Pons (tissue), 1 donor: ENCODE measurements around the gene CD300LG.
"Not testable (repeated sequence)": the region's sequence is repeated elsewhere in the genome, so short reads cannot be mapped to it uniquely, and the experiment has no call there.

Experiments
- DNase-seq: peaks from one replicate; pipeline ENCODE4 v3.0.0-alpha.2; 2016; ENCODE audit warnings: low spot score

CD300LG gene

DNA sequence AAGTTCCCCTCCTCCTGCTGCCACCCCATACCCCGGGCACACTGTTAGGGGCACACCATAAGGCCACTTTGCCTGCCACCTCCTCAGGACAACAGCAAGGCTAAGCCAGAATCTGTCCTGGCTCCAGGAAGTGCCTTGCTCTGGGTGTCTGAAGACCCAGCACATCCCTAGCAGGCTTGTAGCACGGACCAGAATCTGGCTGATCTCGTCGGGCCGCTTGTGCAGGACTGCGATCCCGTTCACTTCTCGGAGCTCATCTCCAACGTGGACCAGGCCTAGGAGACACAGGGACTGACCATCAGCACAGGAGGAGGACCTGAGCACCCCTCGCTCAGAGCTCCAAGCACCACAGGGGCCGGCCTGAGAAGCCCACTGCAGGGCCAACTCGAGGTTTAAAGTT lies 21.4 kb upstream of the CD300LG start:
- DNase-seq, result no peak

DNA sequence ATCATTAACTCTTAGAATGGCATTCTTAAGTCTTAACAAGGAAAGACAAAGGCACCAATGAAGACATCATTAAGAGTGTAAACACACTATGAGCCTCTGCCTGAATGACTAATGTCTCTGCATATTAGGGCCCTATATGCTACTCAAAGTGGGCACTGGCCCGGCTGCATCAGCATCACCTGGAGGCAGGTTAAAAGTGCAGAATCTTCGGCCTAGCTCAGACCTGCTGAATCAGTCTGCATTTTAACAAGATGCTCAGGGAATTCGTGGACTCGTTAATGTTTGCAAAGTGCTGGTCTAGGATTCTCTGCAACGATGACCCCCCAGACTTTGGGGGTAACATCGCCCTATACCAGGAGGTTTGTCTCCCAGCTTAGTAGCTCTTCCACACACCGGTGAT lies 20.8 kb upstream of the CD300LG start:
- DNase-seq, result no peak

DNA sequence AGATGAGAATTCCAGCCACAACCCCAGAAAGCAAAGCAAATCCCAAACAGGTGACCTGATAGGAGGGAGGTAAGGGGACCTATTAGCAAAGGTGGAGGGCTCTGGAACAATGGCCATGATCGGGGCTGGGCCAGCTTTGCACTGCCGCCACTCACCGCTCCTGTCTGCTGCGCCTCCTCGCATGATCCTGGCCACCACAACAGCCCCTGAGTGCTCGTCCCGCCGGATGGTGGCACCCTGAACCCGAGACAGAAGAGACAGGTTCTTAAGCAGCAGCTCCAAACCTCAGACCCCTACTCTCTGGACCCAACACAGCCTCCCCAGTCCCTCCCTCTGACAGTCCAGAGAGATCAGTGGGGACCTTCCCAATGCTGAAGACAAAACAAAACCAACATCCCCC lies 19.4 kb upstream of the CD300LG start:
- DNase-seq, result no peak

DNA sequence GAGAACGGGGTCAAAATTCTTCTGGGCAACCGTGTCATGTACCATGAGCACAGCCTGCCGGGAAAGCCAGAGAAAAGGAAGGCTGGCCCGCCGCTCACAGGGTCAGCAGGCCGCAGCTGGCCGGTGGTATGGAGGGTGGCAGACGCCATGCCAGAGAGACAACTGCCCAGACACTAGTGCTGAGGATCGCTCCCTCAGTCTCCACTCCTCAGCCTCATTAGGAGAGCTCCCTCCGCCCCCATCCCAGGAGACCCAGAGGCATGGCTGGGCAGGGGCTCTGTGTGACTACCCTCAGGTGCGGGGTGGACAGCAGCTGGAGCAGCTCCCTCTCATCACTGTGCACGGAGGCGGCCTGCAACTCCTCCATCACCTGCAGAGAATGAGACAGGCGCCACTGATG lies 17.2 kb upstream of the CD300LG start:
- DNase-seq, result no peak

DNA sequence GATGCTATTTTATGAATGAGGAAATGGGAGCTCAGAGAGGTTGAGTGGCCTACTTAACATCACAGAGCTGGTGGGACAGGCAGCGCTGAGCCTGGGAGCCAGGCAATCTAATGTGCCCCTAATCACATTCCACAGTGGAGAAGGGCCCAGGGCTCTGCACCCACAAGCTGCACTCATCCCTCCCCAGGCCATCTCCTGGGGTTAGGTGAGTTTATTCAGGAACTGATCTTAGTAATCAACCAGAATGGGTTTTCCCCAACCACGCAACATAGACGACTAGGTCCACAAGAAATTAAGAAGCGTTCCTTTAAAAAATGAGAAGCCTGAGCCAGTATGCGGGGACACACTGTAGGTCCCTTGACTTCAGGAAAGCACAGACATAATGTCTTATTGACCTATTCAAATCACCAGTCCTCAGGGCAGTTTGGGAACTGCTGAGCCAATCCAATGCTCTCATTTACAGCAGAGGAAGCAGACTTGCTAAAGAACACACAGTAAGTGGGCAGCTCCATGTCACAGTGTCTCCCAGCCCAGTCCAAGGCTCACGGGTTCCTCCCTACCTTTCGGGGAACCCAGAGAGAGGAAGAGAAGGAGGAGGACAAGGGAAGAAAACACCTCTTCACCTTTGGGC lies 16.4 kb upstream of the CD300LG start:
- no peak for DNase-seq

DNA sequence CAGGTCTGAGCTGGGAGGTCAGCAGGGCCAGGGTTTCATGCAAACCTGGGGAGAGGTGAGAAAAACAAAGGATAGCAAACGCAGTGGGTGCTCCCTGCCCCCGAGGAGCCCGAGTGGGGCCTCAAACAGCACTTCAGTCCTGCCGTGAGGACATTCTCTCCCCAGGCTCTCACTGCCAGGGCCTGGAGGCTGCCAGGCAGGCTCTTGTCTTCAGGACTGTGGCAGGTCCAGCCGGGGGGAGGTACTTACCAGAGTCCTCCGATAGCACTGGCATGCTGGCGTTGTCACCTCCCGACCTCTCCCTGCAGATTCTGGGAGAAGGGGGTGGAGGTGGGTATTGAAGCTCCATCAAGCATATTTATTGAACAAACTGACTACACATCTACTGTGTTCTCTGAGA lies 15.3 kb upstream of the CD300LG start:
- DNase-seq, result no peak

DNA sequence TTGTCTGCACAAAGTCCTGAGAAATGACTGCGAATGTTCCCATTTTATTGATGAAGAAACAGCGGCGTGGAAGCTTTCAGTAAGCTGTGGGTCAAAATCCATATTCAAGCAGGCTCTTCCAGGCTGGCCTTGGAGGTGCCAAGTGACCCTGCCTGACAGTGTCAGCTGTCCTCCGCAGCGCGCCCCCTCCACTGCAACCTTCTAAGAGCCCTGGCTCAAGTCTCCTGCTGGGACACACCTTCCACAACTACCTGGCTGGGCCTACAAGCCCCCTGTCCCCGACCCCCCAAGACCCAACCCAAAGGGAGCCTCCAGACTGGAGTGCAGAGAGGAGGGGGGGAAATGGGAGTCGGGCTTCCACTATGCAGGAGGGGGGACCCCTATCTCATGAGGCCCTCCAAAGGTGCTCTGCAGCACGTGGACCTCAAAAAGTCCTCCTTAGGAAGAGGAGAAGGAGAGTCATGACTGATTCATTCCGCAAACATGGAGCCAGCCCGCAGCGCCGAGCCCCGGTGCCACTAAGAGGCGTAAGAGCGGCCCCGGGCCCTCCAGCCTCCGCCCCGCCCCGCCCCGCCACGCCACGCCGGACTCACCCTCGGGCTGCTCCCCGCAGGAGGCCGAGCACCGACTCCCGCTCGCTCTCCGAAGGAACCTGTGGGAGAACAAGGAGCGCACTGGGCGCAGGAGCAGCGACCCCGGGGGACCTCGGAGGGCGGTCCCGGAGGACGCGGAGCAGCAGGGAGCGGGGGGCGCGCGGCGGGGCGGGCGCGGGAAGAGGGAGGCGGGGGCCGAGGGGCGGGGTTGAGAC lies 14.6 kb upstream of the CD300LG start:
- DNase-seq, result no peak

DNA sequence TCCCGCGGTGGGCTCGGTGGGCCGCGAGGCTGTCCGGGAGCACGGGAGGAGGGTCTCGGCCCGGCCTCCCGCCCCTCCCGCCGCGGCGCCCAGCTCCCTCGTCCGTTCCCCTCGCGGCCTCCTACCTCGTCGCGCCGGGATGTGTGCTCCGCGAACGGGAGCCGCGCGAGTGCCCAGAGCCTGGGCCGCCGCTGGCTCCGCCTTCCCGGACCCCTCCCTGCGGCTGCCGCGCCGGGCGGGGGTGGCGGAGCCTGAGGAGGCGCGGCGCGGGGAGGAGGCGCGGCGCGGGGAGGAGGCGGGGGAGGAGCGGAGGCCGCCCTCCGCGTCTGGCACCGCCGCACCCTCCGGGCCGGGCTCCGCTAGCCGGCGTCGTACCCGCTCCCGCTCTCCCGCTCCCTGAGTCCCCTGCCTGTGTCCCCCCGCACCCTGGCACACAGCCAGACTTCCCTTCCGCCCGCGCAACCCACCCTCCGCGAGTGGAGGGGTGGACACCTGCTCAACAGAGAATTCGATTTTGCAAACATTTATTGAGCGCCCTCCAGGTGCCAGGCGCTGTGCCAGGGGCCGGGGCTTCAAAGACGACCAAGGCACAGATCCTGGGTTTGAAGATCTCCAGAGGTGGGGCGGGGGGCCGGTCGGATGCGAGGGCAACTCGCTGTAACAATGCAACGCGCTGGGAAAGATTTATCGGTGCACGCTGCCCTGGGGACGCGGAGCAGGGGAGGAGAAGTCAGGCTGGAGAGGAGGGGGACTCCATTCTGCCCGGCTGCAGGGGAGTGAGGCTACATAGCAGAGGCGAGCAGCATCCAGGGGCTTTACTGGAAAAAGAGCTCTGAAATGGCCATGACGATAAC lies 13.8 kb upstream of the CD300LG start, which contains the start of gene MPP3:
MPP3 (minus strand) TSS at position 171 of the 854 bp plus-strand sequence. CDS start 1,240 bp downstream, outside the sequence.
- peak; percentile 39 for DNase-seq

DNA sequence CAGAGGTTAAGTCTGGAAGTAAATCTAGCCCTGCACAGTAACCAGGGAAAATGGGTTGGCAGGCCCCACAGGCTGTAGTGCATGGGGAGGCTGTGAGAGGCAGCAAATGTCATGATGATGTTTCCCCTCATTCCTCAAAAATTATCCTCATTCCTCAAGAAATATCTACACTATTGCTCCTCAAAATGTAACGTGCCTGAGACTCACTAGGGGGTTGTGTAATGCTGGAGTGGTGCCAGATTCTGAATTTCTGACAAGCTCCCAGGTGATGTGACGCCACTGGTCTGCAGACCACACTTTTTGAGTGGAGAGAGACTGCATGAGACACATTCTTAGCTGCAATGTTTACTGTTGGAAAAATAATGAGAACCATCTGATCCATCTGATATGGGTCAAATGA lies 12.9 kb upstream of the CD300LG start:
- DNase-seq, result no peak

DNA sequence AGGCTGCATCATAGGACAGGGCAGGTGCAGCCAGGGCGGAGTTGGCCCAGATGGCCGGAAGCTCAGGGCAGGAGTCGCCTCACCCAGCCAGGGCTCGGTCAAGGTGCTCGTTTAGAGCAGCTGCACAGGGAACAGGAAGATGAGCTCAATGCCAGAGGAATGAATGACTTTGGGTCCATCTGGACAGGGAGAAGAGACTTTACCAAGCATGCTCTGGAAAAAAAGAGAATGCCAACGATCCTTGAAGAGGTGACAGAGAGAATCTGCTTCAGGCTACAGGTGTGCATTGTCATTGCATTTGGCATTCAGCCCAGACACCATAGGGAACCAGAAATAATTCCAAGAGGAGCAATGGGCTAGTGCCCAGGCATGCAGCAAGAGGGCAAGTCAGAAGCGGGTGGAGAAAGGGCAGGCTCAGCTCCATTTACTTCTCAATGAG lies 7.3 kb upstream of the CD300LG start:
- DNase-seq, result peak; percentile 27

DNA sequence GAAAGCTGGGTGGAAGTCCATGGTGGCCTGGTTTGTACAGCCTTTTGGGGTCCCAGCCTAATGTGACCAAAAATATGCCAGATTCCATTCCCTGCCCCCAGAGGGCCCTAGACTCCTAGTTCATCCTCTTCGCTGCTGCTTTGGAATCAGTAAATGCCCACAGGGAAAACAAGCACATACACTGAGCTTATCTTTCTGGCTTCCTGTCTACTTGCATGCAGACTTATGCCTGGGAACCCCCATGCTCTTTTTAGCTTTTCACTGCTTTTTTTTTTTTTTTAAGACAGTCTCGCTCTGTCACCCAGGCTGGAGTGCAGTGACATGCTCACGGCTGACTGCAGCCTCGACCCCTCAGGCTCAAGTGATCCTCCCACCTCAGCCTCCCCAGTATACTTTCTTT lies 6.2 kb upstream of the CD300LG start:
- no peak for DNase-seq

DNA sequence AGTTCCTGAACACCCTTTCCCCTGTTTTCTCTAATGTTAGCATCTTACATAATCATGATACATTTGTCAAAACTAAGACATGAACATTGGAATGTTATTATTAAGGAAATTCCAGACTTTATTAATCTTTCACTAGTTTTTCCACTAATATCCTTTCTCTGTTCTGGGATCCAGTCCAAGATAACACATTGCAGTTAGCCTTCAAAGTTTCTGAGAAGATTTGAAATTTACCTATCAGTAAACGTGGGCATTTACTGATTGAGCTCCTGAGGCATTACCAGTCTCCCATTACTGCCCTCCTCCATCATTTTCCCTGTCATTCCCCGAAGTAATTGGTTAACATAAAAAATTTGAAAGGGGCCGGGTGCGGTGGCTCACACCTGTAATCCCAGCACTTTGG lies 5.7 kb upstream of the CD300LG start:
- no peak for DNase-seq

DNA sequence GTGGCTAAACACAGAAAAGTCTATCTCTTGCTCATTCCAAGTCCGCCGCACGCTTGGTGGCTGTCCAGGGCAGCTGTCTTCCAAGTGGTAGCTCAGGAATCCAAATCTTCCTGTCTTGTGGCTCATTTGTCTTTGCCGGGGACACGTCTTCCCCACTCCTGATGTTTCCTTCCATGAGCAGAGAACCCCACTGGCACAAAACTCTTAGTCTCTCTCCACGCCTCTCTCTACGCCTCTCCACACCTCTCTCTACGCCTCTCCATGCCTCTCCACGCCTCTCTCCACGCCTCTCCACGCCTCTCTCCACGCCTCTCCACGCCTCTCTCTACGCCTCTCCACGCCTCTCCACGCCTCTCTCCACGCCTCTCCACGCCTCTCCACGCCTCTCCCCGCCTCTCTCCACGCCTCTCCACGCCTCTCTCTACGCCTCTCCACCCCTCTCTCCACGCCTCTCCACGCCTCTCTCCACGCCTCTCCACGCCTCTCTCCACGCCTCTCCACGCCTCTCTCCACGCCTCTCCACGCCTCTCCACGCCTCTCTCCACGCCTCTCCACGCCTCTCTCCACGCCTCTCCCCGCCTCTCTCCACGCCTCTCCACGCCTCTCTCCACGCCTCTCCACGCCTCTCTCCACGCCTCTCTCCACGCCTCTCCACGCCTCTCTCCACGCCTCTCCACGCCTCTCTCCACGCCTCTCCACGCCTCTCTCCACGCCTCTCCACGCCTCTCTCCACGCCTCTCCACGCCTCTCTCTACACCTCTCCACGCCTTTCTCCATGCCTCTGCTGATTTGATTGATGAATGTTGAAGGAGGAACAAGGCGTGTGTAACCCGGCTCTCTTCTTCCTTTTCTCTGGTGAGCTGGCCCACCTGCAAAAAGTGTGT lies 4.6 kb upstream of the CD300LG start:
- not testable (repeated sequence) for DNase-seq

DNA sequence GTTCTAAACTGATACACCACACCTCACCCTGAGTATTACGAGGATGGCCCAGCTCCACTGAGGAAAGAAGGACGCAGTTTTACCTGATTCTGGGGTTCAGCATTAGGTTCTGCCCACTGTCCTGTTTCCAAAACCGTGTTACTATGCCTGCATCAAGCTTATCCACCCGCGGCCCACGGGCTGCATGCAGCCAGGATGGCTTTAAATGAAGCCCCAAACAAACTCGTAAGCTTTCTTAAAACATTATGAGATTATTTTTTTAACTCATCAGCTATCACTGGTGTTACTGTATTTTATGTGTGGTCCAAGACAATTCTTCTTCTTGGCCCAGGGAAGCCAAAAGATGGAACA lies 4.0 kb upstream of the CD300LG start:
- no peak for DNase-seq

DNA sequence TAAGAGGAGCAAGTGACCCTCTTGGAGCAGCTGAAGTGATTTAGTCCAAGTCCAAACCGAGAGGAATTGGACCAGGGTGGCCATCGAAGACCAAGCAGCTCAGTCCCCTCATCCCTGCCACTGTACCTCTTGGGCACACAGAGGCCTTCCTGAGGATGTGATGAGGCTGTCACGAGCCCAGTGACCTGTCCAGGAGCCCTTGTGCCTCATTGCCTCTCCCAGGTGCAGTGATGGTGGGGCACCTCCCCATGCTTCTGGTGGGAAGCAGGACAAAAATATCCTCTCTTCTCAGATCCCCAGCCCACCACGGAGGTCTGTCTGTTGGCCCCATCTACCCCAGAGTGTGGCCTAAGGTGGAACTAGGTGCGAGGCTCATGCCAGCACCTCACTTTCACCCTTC lies 2.7 kb upstream of the CD300LG start:
- DNase-seq, result no peak

DNA sequence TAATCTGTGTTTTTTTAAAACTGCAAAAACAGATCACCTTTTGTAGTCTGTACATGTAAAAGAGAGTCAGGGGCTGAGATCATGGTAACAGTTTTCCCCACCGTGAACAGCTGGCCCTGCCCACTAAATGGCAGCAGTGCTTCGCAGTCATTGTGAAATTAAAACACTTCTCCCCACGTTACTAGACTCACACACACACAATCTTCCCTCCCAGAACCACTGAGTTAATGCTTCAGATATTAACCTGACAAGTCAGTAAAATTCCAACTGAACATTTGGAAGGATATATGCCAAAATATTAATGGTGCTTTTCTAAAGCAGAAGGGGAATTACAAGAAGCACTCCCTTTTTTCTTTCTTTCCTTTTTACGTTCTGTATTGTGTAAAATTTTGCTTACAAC lies 1.2 kb upstream of the CD300LG start:
- no peak for DNase-seq

DNA sequence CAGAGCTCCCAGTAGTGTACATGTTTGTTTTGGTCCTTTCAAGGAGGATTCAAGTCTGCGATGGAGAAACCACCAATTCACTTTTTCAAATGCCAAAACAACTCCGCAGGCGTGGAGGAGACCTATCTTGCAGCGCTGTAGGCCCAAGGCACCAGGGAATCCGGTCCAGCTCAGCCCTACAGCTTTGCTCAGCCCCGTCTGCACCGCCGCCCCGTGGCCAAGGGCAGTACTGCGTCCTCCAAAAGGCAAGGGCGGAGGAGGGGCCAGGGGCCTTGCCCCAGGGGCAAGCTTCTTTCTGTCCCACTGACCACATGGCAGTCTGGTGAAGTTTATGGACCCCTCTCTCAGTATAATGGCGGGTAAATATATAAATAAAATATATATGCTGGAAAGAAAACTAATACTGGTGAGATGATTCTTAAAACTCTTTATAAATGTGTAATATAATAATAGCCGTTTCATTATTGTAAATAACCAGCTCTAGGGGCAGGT lies 709 bp upstream of the CD300LG start:
- DNase-seq, result peak; percentile 68

DNA sequence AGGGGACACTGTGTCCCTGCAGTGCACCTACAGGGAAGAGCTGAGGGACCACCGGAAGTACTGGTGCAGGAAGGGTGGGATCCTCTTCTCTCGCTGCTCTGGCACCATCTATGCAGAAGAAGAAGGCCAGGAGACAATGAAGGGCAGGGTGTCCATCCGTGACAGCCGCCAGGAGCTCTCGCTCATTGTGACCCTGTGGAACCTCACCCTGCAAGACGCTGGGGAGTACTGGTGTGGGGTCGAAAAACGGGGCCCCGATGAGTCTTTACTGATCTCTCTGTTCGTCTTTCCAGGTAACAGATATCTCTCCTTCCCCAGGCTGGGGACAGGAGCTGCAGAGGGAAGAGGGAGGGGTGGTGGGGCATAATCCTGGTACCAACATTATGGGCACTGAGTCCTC lies 1.6 kb downstream of the CD300LG start:
- no peak for DNase-seq

DNA sequence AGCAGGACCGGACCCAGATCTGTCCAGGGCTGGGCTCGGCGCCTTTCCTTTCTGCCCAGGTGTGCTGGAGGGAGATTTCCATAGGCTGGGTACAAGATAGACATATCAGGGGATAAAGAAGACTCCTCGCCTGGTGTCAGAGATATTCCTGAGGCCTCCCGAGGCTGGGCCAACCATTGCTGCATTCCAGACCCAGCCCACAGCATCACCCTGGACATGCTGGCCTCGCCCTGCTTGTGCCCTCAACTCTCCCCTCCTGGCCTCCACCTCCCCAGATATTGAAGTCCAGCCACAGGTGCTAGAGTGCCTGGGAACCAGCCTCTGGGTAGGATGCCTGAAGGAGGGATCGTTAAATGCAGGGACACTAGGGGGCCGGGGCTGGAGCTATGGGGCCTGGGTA lies 2.1 kb downstream of the CD300LG start:
- DNase-seq, result no peak

DNA sequence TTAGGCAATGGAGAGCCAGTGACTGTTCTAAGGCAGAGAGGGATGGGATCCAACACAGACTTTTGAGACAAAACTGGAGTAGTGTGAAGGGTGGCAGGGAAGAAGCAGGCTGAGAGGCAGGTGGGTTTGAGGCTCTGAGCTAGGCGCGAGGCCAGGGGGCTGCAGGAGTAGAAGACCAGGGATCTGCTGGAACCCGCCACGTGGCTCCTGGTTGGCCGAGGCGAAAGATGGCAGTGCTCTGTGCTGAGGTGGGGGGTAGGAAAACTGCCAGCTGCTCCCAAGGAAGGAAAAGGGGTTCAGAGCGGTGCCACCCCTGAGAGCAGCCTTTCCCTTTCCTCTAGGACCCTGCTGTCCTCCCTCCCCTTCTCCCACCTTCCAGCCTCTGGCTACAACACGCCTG lies 5.6 kb downstream of the CD300LG start:
- no peak for DNase-seq

DNA sequence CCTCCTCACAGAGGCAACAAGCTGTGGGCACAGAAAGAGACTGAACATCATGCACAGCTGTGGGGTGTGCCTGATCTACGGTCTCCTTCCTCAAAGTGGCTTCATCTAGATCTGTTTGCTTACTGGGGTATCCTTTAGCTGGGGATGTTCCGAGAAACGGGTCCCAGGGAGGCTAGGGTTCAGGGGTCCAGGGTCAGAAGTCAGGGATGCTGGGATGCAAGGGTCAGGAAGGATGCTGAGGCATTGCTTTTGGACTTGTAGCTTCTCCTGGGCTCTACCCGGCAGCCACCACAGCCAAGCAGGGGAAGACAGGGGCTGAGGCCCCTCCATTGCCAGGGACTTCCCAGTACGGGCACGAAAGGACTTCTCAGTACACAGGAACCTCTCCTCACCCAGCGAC lies 6.6 kb downstream of the CD300LG start:
- DNase-seq, result no peak

DNA sequence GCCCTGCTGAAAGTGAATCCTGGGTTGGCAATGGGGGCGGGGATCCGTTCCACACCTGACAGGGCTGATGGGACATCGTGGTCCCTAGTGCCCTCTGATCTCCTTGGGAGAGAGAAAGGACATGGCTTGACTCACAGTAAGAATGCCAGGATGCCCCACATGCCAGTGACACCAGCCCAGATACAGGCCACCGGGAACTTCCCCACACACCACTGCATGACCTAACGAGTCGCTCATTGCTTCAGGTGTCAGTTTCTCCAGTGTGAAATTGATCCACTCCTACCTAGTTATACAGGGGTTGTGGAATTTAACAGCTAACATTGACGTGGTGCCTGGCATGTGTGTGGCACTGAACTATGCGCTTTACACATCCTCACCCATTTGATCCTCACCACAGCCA lies 7.5 kb downstream of the CD300LG start:
- no peak for DNase-seq
